Motor neuron (in vitro differentiated cells): Measurements from ENCODE around the gene EPHB2. TPM values are rescaled to one million over a fixed set of nuclear protein-coding genes. Genes with fewer than 3 reads are reported as not detected.

ENCODE experiments used
- ATAC-seq, 8 experiments: fragments of 200-7000 bp; cut with Tn5 transposase; replicated peaks in 6 of 8; 2 replicates each; pipeline ENCODE4 v1.8.0; 2021; ENCODE audit warnings: mild to moderate bottlenecking in 8 of 8, moderate library complexity in 8 of 8
- H3K27ac ChIP-seq, 2 donors: fragments of 250-450 bp; sonication (Bioruptor Pico); 2 replicates each; pipeline ENCODE4 v1.9.0; 2021; ENCODE audit warnings: antibody characterized with exemption in 2 of 2, mild to moderate bottlenecking in 2 of 2, moderate library complexity in 1 of 2
- H3K4me1 ChIP-seq, 2 donors: fragments of 250-450 bp; sonication (Bioruptor Pico); replicated peaks in 1 of 2; 2 replicates each; pipeline ENCODE4 v1.6.1; 2021; ENCODE audit warnings: antibody characterized with exemption in 2 of 2, mild to moderate bottlenecking in 2 of 2, moderate library complexity in 1 of 2
- H3K4me3 ChIP-seq, 5 donors: fragments of 250-450 bp; sonication (Bioruptor Pico); 2 replicates each; pipeline ENCODE4 v1.9.0; 2021; ENCODE audit warnings: antibody characterized with exemption in 5 of 5, mild to moderate bottlenecking in 5 of 5, moderate library complexity in 4 of 5
- WGBS, 10 experiments: fragments of 450-650 bp; shearing (Covaris generic); methylation state at CpG; one replicate each; pipeline ENCODE4 v1.0.0; 2022; 5-methylcytosine and 5-hydroxymethylcytosine counted together
- in situ Hi-C, 9 experiments: fragments of 400-800 bp; cut with MboI; loops; one replicate each; pipeline ENCODE4 v1.15.0; 2021; ENCODE audit warnings: low sequenced_read_pairs in 9 of 9, low pct_unique_long_range_greater_than_20kb in 2 of 9; ENCODE audit not compliant: unreplicated experiment in 9 of 9
- total RNA-seq, 8 experiments: library from RNA; unstranded; fragments of 300-600 nt; gene quantifications; 2 replicates each; pipeline versions ENCODE4 v1.2.3 to v1.2.4, GENCODE V29; 2022

The EPHB2 gene
- total RNA-seq, 8 experiments from 2014 or later: 0.42 to 64.1 (median 41.8) TPM

- in situ Hi-C loops: no loop called here
- Histone ChIP-seq H3K4me1 (peaks cover 10% of the 10 kb centered on the region in 2 donors), H3K27ac (no peak overlapping the region), H3K4me3 (no peak overlapping the region)
- no peak for ATAC-seq
- 30 to 100% (median 69%) methylated on average over 1 to 7 of the region's 8 CpGs; no CpG with 5 or more reads in 5 of the 10 experiments for WGBS, 10 experiments
These were observed 208.8 kb downstream of the EPHB2 start for GRCh38 chr1:22919341-22920025.

GRCh38 chr1:22920026-22920733, 209.5 kb downstream of the EPHB2 start:
- 0 to 75% (median 69%) methylated on average over 1 to 5 of the region's 6 CpGs; no CpG with 5 or more reads in 2 of the 10 experiments for WGBS, 10 experiments
- H3K4me1 ChIP-seq: peaks cover 10% of the 10 kb centered on the region in 2 donors
- in situ Hi-C loops: no loop called here
- ATAC-seq: no peak
- no peak overlapping the region for H3K27ac ChIP-seq
- H3K4me3 ChIP-seq: no peak overlapping the region

- H3K27ac ChIP-seq: no peak overlapping the region
- ATAC-seq: peak in 1 of 8 experiments; percentile 29
- in situ Hi-C loops: no loop called here
These were observed 210.3 kb downstream of the EPHB2 start for GRCh38 chr1:22920734-22921451.

GRCh38 chr1:22921452-22922126, 210.9 kb downstream of the EPHB2 start:
- Histone ChIP-seq H3K27ac (no peak overlapping the region), H3K4me3 (no peak overlapping the region), H3K4me1 (peaks cover 0 to 4% of the 10 kb centered on the region in 2 donors)
- in situ Hi-C loops: no loop called here
- ATAC-seq: peak in 2 of 8 experiments; percentile 53 to 63
- WGBS, 10 experiments: 0 to 83% (median 63%) methylated on average over 1 to 8 of the region's 8 CpGs; no CpG with 5 or more reads in 1 of the 10 experiments

More at GRCh38 chr1:22920734-22921451, 210.3 kb downstream of the EPHB2 start:
- H3K4me1 ChIP-seq: peaks cover 3 to 7% of the 10 kb centered on the region in 2 donors
- WGBS, 10 experiments: 60 to 100% (median 85%) methylated on average over 1 to 5 of the region's 8 CpGs; no CpG with 5 or more reads in 5 of the 10 experiments
- no peak overlapping the region for H3K4me3 ChIP-seq

- no peak for ATAC-seq
These were observed 212.0 kb downstream of the EPHB2 start for GRCh38 chr1:22922640-22923039.

GRCh38 chr1:22925111-22925510, 214.5 kb downstream of the EPHB2 start:
- in situ Hi-C loops: no loop called here
- 0 to 100% (median 73%) methylated on average over 1 to 8 of the region's 9 CpGs; no CpG with 5 or more reads in 1 of the 10 experiments for WGBS, 10 experiments
- H3K4me1 ChIP-seq: peaks cover 0 to 4% of the 10 kb centered on the region in 2 donors
- peak in 3 of 8 experiments; percentile 19 to 44 (median 32) for ATAC-seq
- H3K27ac ChIP-seq: no peak overlapping the region
- no peak overlapping the region for H3K4me3 ChIP-seq

More at GRCh38 chr1:22922640-22923039, 212.0 kb downstream of the EPHB2 start:
- 73 to 100% (median 80%) methylated on average over 1 of the region's 1 CpG; no CpG with 5 or more reads in 5 of the 10 experiments for WGBS, 10 experiments
- Histone ChIP-seq H3K4me1 (peaks cover 0 to 4% of the 10 kb centered on the region in 2 donors), H3K4me3 (no peak overlapping the region), H3K27ac (no peak overlapping the region)
- in situ Hi-C loops: no loop called here

- H3K4me1 ChIP-seq: no peaks in the 10 kb centered on the region
- peak; percentile 46 to 85 (median 66) for ATAC-seq
- in situ Hi-C loops: no loop called here
- no peak overlapping the region for H3K27ac ChIP-seq
- no peak overlapping the region for H3K4me3 ChIP-seq
- 14 to 77% (median 45%) methylated on average over 1 to 7 of the region's 11 CpGs; no CpG with 5 or more reads in 4 of the 10 experiments for WGBS, 10 experiments
These were observed 219.7 kb downstream of the EPHB2 start for GRCh38 chr1:22930240-22930912.

- Histone ChIP-seq H3K4me3 (no peak overlapping the region), H3K4me1 (no peaks in the 10 kb centered on the region), H3K27ac (no peak overlapping the region)
- in situ Hi-C loops: no loop called here
- WGBS, 10 experiments: 0 to 69% (median 50%) methylated on average over 1 to 4 of the region's 4 CpGs; no CpG with 5 or more reads in 1 of the 10 experiments
- ATAC-seq: no peak
These were observed 222.3 kb downstream of the EPHB2 start for GRCh38 chr1:22932803-22933470.

- Histone ChIP-seq H3K4me1 (no peaks in the 10 kb centered on the region), H3K27ac (no peak overlapping the region), H3K4me3 (no peak overlapping the region)
- in situ Hi-C loops: no loop called here
- ATAC-seq: no peak
- WGBS, 10 experiments: 81 to 100% (median 96%) methylated on average over 1 to 3 of the region's 3 CpGs; no CpG with 5 or more reads in 3 of the 10 experiments
These were observed 224.8 kb downstream of the EPHB2 start for GRCh38 chr1:22935433-22935832.

- in situ Hi-C loops: no loop called here
- 40 to 86% (median 43%) methylated on average over 1 of the region's 2 CpGs; no CpG with 5 or more reads in 7 of the 10 experiments for WGBS, 10 experiments
These were observed 226.0 kb downstream of the EPHB2 start for GRCh38 chr1:22936681-22937080.

GRCh38 chr1:22941257-22941656, 230.6 kb downstream of the EPHB2 start:
- in situ Hi-C loops: no loop called here
- Histone ChIP-seq H3K4me1 (no peaks in the 10 kb centered on the region), H3K27ac (no peak overlapping the region), H3K4me3 (no peak overlapping the region)
- no peak for ATAC-seq
- 0 to 70% (median 52%) methylated on average over 1 to 2 of the region's 2 CpGs; no CpG with 5 or more reads in 2 of the 10 experiments for WGBS, 10 experiments

More at GRCh38 chr1:22936681-22937080, 226.0 kb downstream of the EPHB2 start:
- no peak for ATAC-seq
- Histone ChIP-seq H3K4me1 (no peaks in the 10 kb centered on the region), H3K4me3 (no peak overlapping the region), H3K27ac (no peak overlapping the region)
